ENCODE data around the gene JPH3.

DNA sequence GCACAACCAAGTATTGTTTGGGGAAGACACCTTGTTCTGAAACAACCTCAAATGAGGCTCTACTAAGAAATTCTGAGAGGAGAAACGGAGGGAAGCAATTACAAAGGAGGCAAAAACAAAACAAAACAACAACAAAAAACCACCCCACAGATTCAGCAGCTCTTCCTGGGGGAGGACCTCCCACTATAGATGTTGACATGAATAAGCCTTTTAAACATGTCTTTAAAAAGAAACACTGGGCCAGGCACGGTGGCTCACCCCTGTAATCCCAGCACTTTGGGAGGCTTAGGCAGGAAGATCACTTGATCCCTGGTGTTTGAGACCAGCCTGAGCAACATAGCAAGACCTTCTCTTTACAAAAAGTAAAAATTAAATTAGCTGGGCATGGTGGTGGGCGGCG, 22.6 kb upstream of the JPH3 start:
- TF ChIP-seq POLR2A (IDR thresholded peaks at IDR 0.05) (no peak), CTCF (IDR thresholded peaks at IDR 0.05 in 4 of 5, conservative IDR thresholded peaks at IDR 0.05 in 1 of 5) (no peak)
